GM12892 (cell line): ENCODE measurements around the gene PIK3AP1. TPM values are rescaled to one million over a fixed set of nuclear protein-coding genes. Genes with fewer than 3 reads are reported as not detected.
"Not testable (repeated sequence)": the region's sequence is repeated elsewhere in the genome, so short reads cannot be mapped to it uniquely, and the experiment has no call there.

Source experiments
- DNase-seq: peaks from one replicate; pipeline ENCODE4 v3.0.0; 2011; ENCODE audit not compliant: insufficient read length
- FAIRE-seq: peaks from 2 replicates; lab custom pipeline; 2011; peaks lifted over from hg19 to GRCh38; lab: Jason Lieb, UNC
- POLR2A ChIP-seq: IDR thresholded peaks from 2 replicates; pipeline ENCODE4 v1.6.1; 2011; ENCODE audit warnings: low read depth, low read length, control low read depth
- POLR2AphosphoS5 ChIP-seq: IDR thresholded peaks from 2 replicates; pipeline ENCODE4 v1.6.1; 2011; ENCODE audit warnings: low read depth, low read length, control low read depth
- TAF1 ChIP-seq: IDR thresholded peaks from 2 replicates; pipeline ENCODE4 v1.6.1; 2011; ENCODE audit warnings: low read depth, mild to moderate bottlenecking, control low read depth, low read length, borderline replicate concordance
- polyA plus RNA-seq: library from polyadenylated mRNA; unstranded; fragments of >200 nt; gene quantifications from one replicate; pipeline ENCODE4 v1.2.1, GENCODE V29; 2012; ENCODE audit warnings: missing spikeins, inconsistent platforms; ENCODE audit not compliant: missing spikeins

The PIK3AP1 gene, protein sequence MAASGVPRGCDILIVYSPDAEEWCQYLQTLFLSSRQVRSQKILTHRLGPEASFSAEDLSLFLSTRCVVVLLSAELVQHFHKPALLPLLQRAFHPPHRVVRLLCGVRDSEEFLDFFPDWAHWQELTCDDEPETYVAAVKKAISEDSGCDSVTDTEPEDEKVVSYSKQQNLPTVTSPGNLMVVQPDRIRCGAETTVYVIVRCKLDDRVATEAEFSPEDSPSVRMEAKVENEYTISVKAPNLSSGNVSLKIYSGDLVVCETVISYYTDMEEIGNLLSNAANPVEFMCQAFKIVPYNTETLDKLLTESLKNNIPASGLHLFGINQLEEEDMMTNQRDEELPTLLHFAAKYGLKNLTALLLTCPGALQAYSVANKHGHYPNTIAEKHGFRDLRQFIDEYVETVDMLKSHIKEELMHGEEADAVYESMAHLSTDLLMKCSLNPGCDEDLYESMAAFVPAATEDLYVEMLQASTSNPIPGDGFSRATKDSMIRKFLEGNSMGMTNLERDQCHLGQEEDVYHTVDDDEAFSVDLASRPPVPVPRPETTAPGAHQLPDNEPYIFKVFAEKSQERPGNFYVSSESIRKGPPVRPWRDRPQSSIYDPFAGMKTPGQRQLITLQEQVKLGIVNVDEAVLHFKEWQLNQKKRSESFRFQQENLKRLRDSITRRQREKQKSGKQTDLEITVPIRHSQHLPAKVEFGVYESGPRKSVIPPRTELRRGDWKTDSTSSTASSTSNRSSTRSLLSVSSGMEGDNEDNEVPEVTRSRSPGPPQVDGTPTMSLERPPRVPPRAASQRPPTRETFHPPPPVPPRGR
- polyA plus RNA-seq: 115 TPM

DNA sequence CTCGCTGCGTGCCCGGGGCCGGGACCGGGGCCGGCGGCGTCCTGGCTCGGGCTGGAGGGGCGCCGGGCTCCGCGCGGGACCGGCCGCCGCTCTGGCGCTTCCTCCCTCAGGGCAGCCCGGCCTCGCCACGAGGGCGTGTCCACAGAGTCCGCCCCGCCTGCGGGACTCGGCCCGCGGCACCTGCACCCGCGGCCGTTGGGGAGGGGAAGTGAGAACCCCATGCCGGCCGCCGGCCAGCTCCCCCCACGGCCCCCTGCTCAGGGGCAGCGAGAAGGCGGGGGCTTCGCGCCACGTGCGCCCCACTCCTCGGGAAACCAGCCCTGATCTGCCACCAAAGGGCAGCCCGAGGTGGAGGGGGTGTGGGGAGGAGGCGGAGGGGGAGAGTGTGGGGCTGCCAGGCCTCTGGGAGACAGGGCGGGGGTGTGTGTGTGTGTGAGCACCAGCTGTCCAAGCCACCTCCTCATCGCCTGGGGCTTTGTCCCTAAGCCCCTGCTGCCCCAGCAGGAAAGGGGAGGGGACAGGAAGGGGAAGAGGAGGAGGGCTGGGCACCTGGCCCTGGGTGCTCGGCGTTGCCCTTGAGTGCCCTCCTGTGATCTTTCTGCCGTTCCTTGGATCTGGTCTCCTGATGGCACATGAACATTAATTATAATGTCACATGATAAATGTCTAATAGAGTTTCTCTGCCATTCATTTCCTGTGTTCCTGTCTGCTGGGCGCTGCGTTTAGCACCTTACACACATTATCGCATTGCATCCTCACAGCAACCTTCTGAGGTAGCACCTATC is at the start of gene PIK3AP1:
TSS of gene PIK3AP1 (minus strand) at position 93 of the 785 bp plus-strand sequence. CDS start 120 bp downstream, outside the sequence.
- TF ChIP-seq POLR2A: peak; percentile 44; the same call in 1 of the 2 replicates
- no peak for TF ChIP-seq TAF1
- no peak for TF ChIP-seq POLR2AphosphoS5
- peak; percentile 82 for DNase-seq
- FAIRE-seq: no peak

DNA sequence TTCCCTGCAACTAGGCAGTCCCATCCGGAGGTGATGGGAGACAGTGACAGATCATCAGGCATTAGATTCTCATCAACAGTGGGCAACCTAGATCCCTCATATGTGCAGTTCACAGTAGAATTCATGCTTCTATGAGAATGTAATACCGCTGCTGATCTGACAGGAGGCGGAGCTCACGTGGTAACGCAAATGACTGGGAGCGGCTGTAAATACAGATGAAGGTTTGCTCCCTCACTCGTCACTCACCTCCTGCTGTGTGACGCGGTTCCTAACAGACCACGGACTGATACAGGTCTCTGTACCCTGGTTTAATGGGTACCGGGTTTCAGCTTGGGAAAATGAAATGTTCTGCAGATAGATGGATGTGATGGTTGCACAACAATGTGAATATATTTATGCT is 47.8 kb upstream of the PIK3AP1 start:
- DNase-seq: no peak
- no peak for FAIRE-seq
- TF ChIP-seq POLR2A (no peak), TAF1 (no peak), POLR2AphosphoS5 (no peak)

DNA sequence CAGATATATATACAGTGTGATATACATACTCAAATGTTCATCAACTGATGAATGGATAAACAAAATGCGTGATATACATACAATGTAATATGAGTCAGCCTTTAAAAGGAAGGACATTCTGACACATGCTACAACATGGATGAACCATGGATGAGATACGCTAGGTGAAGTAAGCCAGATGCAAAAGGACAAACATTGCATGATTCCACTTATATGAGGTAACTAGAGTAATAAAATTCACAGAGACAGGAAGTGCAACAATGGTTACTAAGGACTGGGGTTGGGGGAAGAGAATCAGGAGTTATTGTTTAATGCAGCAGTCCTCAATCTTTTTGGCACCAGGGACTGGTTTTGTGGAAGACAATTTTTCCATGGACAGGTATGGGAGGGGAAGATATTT is 47.3 kb upstream of the PIK3AP1 start:
- no peak for TF ChIP-seq POLR2AphosphoS5
- no peak for TF ChIP-seq POLR2A
- no peak for DNase-seq
- FAIRE-seq: no peak

DNA sequence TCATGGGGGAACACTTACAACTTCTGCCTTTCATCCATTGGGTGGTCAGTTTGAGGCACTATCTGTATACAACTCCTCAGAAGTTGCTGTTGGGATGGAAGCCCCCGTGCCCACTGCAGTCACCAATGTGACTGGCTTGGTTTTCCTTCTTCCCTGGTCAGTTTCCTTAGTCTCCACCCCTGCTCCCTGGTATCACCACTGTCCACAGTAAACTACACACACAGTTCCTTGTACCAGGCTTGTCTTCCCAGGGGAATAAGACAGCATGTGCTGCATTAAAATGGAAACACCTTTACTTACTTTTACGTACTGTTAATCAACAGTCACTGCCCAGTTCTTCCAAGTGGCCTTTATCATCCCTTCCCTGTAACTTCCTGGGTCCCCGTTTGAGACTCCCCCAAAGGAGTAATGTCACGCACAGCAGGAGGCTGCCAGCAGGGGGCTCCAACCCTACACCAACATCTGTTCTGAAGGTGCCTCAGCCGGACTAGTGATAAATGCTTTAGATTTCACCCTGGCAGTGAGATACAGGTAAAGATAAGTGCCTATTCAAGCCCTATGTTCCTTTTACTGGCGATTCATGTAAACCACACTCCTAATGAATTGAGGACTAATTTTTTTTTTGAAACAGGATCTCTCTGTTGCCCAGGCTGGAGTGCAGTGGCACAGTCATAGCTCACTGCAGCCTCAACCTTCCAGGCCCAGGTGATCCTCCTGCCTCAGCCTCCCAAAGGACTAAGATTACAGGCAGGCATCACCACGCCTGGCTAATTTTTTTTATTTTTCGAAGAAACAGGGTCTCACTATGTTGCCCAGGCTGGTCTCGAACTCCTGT is 45.3 kb upstream of the PIK3AP1 start:
- FAIRE-seq: peak; percentile 92
- no peak for TF ChIP-seq POLR2A
- TF ChIP-seq TAF1: no peak
- no peak for TF ChIP-seq POLR2AphosphoS5
- no peak for DNase-seq

DNA sequence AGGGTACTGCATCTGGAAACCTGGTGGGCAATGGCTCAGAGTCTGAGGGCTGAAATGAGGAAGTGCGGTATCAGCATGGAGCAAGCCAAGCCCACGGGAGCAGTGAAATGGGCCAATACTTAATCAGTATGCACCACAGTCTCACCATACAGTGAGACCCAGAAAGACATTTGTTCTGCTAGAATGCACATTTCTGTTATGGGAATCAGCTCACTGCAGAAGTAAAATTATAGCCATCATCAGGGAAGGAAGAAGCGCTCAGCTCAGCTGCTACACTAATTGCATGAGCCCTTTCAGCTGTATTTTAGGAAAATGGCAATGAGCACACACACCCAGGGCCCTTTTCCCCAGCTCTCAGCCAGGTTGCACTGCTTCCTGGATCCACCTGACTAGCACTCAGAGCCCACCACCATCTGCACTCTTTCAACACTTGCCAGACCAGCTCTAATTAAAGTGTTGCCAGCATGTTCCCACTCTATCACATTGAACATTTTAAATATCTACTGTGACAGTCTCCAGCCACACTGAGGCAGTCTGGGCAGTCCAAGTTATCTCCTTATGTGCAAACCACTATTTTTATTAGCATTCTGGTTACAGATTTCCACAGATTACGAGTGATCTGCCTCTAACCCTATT is 44.2 kb upstream of the PIK3AP1 start:
- TF ChIP-seq POLR2A (no peak), TAF1 (no peak)
- FAIRE-seq: peak; percentile 50
- no peak for DNase-seq

DNA sequence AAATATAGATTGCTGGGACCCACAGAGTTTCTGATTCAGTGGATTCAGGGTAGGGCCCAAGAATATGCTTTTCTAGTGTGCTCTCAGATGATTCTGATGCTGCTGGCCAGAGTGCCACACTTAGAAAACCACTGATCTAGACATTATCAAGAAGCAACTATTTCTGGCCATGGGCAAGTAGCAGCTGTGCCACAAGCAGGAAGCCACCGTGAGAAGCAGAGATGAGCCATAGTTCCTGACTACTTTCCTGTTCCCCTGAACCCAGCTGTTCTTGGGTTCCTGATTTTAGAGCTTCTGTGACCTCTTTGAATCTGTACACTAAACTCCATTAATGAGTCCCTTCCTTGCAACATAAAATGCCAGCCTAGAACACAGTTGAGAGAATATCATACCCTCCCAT is 38.1 kb upstream of the PIK3AP1 start:
- DNase-seq (no peak), FAIRE-seq (peak; percentile 90)
- TF ChIP-seq TAF1 (no peak), POLR2AphosphoS5 (no peak), POLR2A (no peak)

DNA sequence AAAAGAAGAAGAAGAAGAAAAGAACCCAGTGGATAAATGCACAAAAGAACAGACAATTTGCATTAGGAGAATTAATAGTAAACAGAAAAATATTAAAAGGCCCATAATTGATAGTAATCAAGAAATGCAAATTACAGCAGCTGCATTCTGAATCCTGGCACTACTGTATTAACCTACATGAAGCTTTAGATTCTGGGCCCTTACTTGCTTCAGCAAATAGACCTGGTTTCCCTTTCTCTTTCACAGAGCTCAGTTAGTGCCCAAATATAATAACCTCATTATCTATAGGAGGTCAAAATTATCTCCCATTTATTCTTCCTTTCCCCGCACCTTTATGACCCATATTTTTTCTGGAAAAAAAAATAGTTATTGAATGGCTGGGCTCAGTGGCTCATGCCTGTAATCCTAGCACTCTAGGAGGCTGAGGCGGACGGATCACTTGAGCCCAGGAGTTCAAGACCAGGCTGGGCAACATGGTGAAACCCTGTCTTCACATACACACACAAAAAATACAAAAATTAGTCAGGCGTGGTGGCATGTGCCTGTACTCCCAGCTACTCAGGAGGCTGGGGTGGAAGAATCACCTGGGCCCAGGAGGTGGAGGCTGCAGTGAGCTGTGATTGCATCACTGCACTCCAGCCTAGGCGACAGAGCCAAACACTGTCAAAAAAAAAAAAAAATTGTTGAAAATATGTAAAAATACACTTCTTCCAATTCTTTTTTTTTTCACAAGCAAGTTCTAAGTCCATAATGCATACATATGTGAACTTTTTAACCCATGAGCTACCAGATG is 36.0 kb upstream of the PIK3AP1 start:
- DNase-seq (no peak), FAIRE-seq (no peak)
- TF ChIP-seq POLR2A (no peak), POLR2AphosphoS5 (no peak)

DNA sequence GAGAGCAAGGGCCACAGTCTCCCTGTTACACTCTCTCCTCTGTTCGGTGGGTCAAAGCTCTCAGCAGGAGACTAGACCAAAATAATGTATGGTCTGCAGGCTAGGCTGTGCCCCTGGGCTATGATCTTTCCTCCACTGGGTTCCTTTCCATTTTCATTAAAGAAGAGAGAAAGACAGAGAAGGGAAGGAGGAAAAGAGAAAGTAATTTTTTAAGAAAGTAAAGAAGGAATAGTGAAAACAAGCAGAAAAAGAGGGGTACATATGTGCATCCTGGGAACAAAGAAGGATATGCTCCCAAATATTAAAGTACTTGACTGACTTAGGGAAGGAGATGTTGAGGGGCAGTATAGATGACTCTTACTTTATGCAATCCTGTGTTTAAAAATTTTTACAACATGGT is 33.6 kb upstream of the PIK3AP1 start:
- FAIRE-seq (no peak), DNase-seq (no peak)
- no peak for TF ChIP-seq POLR2AphosphoS5
- TF ChIP-seq TAF1: no peak
- no peak for TF ChIP-seq POLR2A

DNA sequence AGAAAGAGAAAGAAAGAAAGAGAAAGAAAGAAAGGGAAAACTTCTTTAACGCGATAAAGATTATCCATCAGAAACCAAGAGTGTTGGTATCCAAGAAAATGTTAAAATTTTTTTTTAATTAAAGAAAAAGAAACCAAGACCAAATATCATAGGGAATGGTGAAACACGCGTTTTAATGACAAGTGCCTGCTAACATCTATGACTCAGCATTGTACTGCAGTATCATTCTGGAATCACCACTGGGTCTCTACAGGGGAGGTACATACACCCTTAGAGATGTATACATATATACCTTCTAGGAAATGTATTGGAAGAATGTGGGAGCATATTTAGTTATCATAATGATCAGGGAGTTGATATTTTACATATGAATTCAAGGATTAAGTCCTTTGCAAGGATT is 32.1 kb upstream of the PIK3AP1 start:
- no peak for FAIRE-seq
- TF ChIP-seq POLR2A: no peak
- TF ChIP-seq TAF1: no peak
- no peak for TF ChIP-seq POLR2AphosphoS5
- no peak for DNase-seq

DNA sequence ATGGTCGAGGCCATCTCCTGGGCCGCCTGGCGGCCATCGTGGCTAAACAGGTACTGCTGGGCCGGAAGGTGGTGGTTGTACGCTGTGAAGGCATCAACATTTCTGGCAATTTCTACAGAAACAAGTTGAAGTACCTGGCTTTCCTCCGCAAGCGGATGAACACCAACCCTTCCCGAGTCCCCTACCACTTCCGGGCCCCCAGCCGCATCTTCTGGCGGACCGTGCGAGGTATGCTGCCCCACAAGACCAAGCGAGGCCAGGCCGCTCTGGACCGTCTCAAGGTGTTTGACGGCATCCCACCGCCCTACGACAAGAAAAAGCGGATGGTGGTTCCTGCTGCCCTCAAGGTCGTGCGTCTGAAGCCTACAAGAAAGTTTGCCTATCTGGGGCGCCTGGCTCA is 30.0 kb upstream of the PIK3AP1 start:
- FAIRE-seq, DNase-seq: not testable (repeated sequence)
